ENCODE measurements around the gene DHDDS.

The DHDDS gene

GRCh38 chr1:26411624-26412074 is 20.5 kb upstream of the DHDDS start:
- no peaks in the 10 kb centered on the region for H3K4me1 ChIP-seq (ENCODE audit: low read depth, poor library complexity, severe bottlenecking)
- H2AFZ ChIP-seq (ENCODE audit: low read depth), result no peak overlapping the region
- H4K20me1 ChIP-seq (ENCODE audit: insufficient read depth), result no peaks in the 10 kb centered on the region
- no peak overlapping the region for H3K9ac ChIP-seq
- H3K36me3 ChIP-seq (ENCODE audit: insufficient read depth), result no peaks in the 10 kb centered on the region
- TF ChIP-seq, protein P1, sequence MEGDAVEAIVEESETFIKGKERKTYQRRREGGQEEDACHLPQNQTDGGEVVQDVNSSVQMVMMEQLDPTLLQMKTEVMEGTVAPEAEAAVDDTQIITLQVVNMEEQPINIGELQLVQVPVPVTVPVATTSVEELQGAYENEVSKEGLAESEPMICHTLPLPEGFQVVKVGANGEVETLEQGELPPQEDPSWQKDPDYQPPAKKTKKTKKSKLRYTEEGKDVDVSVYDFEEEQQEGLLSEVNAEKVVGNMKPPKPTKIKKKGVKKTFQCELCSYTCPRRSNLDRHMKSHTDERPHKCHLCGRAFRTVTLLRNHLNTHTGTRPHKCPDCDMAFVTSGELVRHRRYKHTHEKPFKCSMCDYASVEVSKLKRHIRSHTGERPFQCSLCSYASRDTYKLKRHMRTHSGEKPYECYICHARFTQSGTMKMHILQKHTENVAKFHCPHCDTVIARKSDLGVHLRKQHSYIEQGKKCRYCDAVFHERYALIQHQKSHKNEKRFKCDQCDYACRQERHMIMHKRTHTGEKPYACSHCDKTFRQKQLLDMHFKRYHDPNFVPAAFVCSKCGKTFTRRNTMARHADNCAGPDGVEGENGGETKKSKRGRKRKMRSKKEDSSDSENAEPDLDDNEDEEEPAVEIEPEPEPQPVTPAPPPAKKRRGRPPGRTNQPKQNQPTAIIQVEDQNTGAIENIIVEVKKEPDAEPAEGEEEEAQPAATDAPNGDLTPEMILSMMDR (conservative IDR thresholded peaks at IDR 0.05; ENCODE audit: low read depth, low read length), result no peak
- no peak overlapping the region for H3K27ac ChIP-seq
- H3K79me2 ChIP-seq (ENCODE audit: insufficient read depth, low read depth), result no peaks in the 10 kb centered on the region
- no peak overlapping the region for H3K4me3 ChIP-seq (IDR thresholded peaks at IDR 0.05; ENCODE audit: insufficient read depth, low read depth, low read length)
- H3K4me2 ChIP-seq, result no peak overlapping the region
- H3K27me3 ChIP-seq (ENCODE audit: insufficient read depth, low read depth), result peaks cover 62% of the 10 kb centered on the region

GRCh38 chr1:26412180-26412840 is 19.8 kb upstream of the DHDDS start:
- no peak overlapping the region for H2AFZ ChIP-seq (ENCODE audit: low read depth)
- TF ChIP-seq, protein P1 (conservative IDR thresholded peaks at IDR 0.05; ENCODE audit: low read depth, low read length), result no peak
- H3K4me3 ChIP-seq (IDR thresholded peaks at IDR 0.05; ENCODE audit: insufficient read depth, low read depth, low read length), result no peak overlapping the region
- H4K20me1 ChIP-seq (ENCODE audit: insufficient read depth), result no peaks in the 10 kb centered on the region
- H3K36me3 ChIP-seq (ENCODE audit: insufficient read depth), result no peaks in the 10 kb centered on the region
- H3K27ac ChIP-seq, result no peak overlapping the region
- H3K9ac ChIP-seq, result no peak overlapping the region
- no peaks in the 10 kb centered on the region for H3K79me2 ChIP-seq (ENCODE audit: insufficient read depth, low read depth)
- H3K4me2 ChIP-seq, result no peak overlapping the region
- no peaks in the 10 kb centered on the region for H3K4me1 ChIP-seq (ENCODE audit: low read depth, poor library complexity, severe bottlenecking)
- H3K27me3 ChIP-seq (ENCODE audit: insufficient read depth, low read depth), result peaks cover 59% of the 10 kb centered on the region

DNA sequence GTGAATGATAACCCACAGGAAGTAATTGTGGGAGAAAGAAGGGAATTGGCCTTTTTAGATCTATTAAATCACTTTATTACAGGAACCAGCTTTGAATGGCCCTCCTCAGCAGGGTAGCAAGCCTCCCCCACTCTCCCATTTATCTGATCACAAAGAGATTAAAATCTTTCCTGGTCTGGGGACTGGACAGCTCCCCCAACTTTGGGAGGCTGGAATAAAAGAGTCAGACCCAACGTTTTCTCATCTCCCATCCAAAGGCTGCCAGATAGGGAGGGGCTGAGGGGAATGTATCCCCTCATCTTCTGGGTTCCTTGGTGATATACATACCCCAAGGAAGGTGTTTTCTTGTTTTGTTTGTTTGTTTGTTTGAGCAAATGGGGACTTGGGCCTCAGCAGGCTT is 19.1 kb upstream of the DHDDS start:
- Histone ChIP-seq H3K27me3 (ENCODE audit: insufficient read depth, low read depth) (peaks cover 57% of the 10 kb centered on the region), H4K20me1 (ENCODE audit: insufficient read depth) (no peaks in the 10 kb centered on the region), H3K4me2 (no peak overlapping the region), H3K79me2 (ENCODE audit: insufficient read depth, low read depth) (no peaks in the 10 kb centered on the region), H2AFZ (ENCODE audit: low read depth) (no peak overlapping the region), H3K4me1 (ENCODE audit: low read depth, poor library complexity, severe bottlenecking) (no peaks in the 10 kb centered on the region), H3K4me3 (IDR thresholded peaks at IDR 0.05; ENCODE audit: insufficient read depth, low read depth, low read length) (no peak overlapping the region), H3K27ac (no peak overlapping the region), H3K9ac (no peak overlapping the region), H3K36me3 (ENCODE audit: insufficient read depth) (no peaks in the 10 kb centered on the region)
- TF ChIP-seq, protein P1 (conservative IDR thresholded peaks at IDR 0.05; ENCODE audit: low read depth, low read length), result no peak

DNA sequence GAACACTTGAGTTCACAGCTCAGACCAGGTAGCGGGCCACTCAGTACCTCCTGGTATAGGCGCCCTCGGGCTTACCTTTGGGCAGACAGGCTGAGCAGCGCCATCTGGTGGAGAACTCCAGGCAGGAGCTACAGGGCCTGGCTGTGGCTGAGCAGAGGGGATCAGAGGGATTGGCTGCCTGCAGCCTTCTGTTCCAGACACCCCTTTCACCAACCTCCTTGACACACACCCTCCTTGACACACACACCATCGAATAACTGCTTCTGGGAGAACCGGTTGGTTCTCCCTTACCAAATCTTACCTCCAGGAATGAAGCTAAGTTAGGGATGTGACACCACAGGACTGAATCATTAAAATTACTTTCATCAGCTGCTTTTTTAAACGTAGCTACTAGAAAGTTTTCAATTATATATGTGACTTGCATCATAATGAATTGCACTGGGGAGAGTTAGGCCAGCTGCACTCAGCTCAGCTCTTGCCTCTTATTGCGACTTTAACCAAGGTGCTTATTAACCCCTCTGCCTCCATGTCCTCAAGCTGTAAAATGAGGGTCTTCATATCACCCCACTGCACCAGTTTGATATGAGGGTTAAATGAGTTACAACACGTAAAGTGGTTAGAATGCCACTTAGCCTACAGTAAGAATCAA is 14.9 kb upstream of the DHDDS start:
- H3K4me3 ChIP-seq (IDR thresholded peaks at IDR 0.05; ENCODE audit: insufficient read depth, low read depth, low read length), result no peak overlapping the region
- no peak overlapping the region for H3K27ac ChIP-seq
- no peaks in the 10 kb centered on the region for H3K4me1 ChIP-seq (ENCODE audit: low read depth, poor library complexity, severe bottlenecking)
- H3K79me2 ChIP-seq (ENCODE audit: insufficient read depth, low read depth), result no peaks in the 10 kb centered on the region
- H3K27me3 ChIP-seq (ENCODE audit: insufficient read depth, low read depth), result peaks cover 34% of the 10 kb centered on the region
- H4K20me1 ChIP-seq (ENCODE audit: insufficient read depth), result no peaks in the 10 kb centered on the region
- no peak overlapping the region for H3K9ac ChIP-seq
- no peak overlapping the region for H3K4me2 ChIP-seq
- TF ChIP-seq, protein P1 (conservative IDR thresholded peaks at IDR 0.05; ENCODE audit: low read depth, low read length), result peak; percentile 75
- H3K36me3 ChIP-seq (ENCODE audit: insufficient read depth), result no peaks in the 10 kb centered on the region
- no peak overlapping the region for H2AFZ ChIP-seq (ENCODE audit: low read depth)

Measured in KMS-11 (cell line).